Measurements from ENCODE around the gene UBTD2. TPM values are rescaled to one million over a fixed set of nuclear protein-coding genes. Genes with fewer than 3 reads are reported as not detected.
"Not testable (repeated sequence)": the region's sequence is repeated elsewhere in the genome, so short reads cannot be mapped to it uniquely, and the experiment has no call there.

The UBTD2 gene
- total RNA-seq, 2 experiments from 2014 or later: 7.3 to 8.7 TPM

GRCh38 chr5:172223901-172224873, 59.4 kb downstream of the UBTD2 start:
- peaks cover 43% of the 10 kb centered on the region for H3K36me3 Mint-ChIP-seq
- CTCF ChIA-PET: interaction anchor here (0.7 to 1.6 kb wide), 3 partner anchors 188 to 1709 kb away, joined by 3 read pairs; no protein-coding TSS in a partner anchor
- peak overlapping the region; percentile 74 for H3K27ac Mint-ChIP-seq
- H3K9me3 Mint-ChIP-seq (ENCODE audit: low read depth): peaks cover 3% of the 10 kb centered on the region
- peak; percentile 91 for ATAC-seq
- DNase-seq: peak; percentile 52
- H3K4me1 Mint-ChIP-seq: peaks cover 25% of the 10 kb centered on the region
- H3K27me3 Mint-ChIP-seq: no peaks in the 10 kb centered on the region
- peak overlapping the region; percentile 13 for H3K4me3 Mint-ChIP-seq

GRCh38 chr5:172219296-172219695, 64.3 kb downstream of the UBTD2 start:
- Mint-ChIP-seq H3K36me3 (peaks cover 51% of the 10 kb centered on the region), H3K9me3 (ENCODE audit: low read depth) (peaks cover 8% of the 10 kb centered on the region), H3K4me3 (no peak overlapping the region), H3K4me1 (peaks cover 12% of the 10 kb centered on the region), H3K27me3 (no peaks in the 10 kb centered on the region), H3K27ac (no peak overlapping the region)
- ATAC-seq (no peak), DNase-seq (no peak)
- CTCF ChIA-PET: no interaction called here

GRCh38 chr5:172216345-172216744, 67.2 kb downstream of the UBTD2 start:
- DNase-seq (no peak), ATAC-seq (no peak)
- Mint-ChIP-seq H3K9me3 (ENCODE audit: low read depth) (peaks cover 8% of the 10 kb centered on the region), H3K36me3 (peaks cover 44% of the 10 kb centered on the region), H3K27ac (no peak overlapping the region), H3K4me1 (no peaks in the 10 kb centered on the region), H3K4me3 (no peak overlapping the region), H3K27me3 (no peaks in the 10 kb centered on the region)
- CTCF ChIA-PET: no interaction called here

GRCh38 chr5:172213126-172213525, 70.4 kb downstream of the UBTD2 start:
- H3K27me3 Mint-ChIP-seq: no peaks in the 10 kb centered on the region
- ATAC-seq (no peak), DNase-seq (no peak)
- no peak overlapping the region for H3K4me3 Mint-ChIP-seq
- CTCF ChIA-PET: no interaction called here
- H3K36me3 Mint-ChIP-seq: peaks cover 29% of the 10 kb centered on the region
- H3K4me1 Mint-ChIP-seq: no peaks in the 10 kb centered on the region
- H3K9me3 Mint-ChIP-seq (ENCODE audit: low read depth): peaks cover 2% of the 10 kb centered on the region
- no peak overlapping the region for H3K27ac Mint-ChIP-seq

- Mint-ChIP-seq H3K4me1 (peaks cover 10% of the 10 kb centered on the region), H3K27ac (no peak overlapping the region), H3K36me3 (peaks cover 21% of the 10 kb centered on the region), H3K27me3 (no peaks in the 10 kb centered on the region), H3K9me3 (ENCODE audit: low read depth) (no peaks in the 10 kb centered on the region), H3K4me3 (no peak overlapping the region)
- ATAC-seq: no peak
- CTCF ChIA-PET: interaction anchor here (0.9 to 1.2 kb wide), 4 partner anchors 9 to 72 kb away, joined by 3 read pairs; partner anchors contain the start of gene UBTD2
- DNase-seq: no peak
Measured at GRCh38 chr5:172211676-172212075, 71.9 kb downstream of the UBTD2 start.

- Mint-ChIP-seq H3K4me1 (peaks cover 10% of the 10 kb centered on the region), H3K27me3 (no peaks in the 10 kb centered on the region), H3K36me3 (peaks cover 13% of the 10 kb centered on the region), H3K27ac (no peak overlapping the region), H3K4me3 (no peak overlapping the region), H3K9me3 (ENCODE audit: low read depth) (no peaks in the 10 kb centered on the region)
- CTCF ChIA-PET: no interaction called here
- DNase-seq (no peak), ATAC-seq (no peak)
Measured at GRCh38 chr5:172209714-172210113, 73.8 kb downstream of the UBTD2 start.

GRCh38 chr5:172207511-172207910, 76.1 kb downstream of the UBTD2 start:
- no peaks in the 10 kb centered on the region for H3K27me3 Mint-ChIP-seq

GRCh38 chr5:172205984-172206383, 77.6 kb downstream of the UBTD2 start:
- H3K36me3 Mint-ChIP-seq; H3K4me1 Mint-ChIP-seq; H3K4me3 Mint-ChIP-seq; CTCF ChIA-PET; ATAC-seq; DNase-seq; H3K27me3 Mint-ChIP-seq; H3K9me3 Mint-ChIP-seq (ENCODE audit: low read depth); H3K27ac Mint-ChIP-seq: not testable (repeated sequence)

More at GRCh38 chr5:172207511-172207910, 76.1 kb downstream of the UBTD2 start:
- Mint-ChIP-seq H3K27ac (no peak overlapping the region), H3K4me1 (peaks cover 10% of the 10 kb centered on the region), H3K9me3 (ENCODE audit: low read depth) (no peaks in the 10 kb centered on the region), H3K36me3 (peaks cover 13% of the 10 kb centered on the region), H3K4me3 (no peak overlapping the region)
- CTCF ChIA-PET: no interaction called here
- ATAC-seq: no peak
- no peak for DNase-seq

GRCh38 chr5:172200476-172200875, 83.1 kb downstream of the UBTD2 start:
- H3K27ac Mint-ChIP-seq: no peak overlapping the region
- H3K27me3 Mint-ChIP-seq: peaks cover 10% of the 10 kb centered on the region
- no peaks in the 10 kb centered on the region for H3K36me3 Mint-ChIP-seq
- CTCF ChIA-PET: no interaction called here
- H3K9me3 Mint-ChIP-seq (ENCODE audit: low read depth): no peaks in the 10 kb centered on the region
- no peak overlapping the region for H3K4me3 Mint-ChIP-seq
- no peaks in the 10 kb centered on the region for H3K4me1 Mint-ChIP-seq
- no peak for DNase-seq
- ATAC-seq: no peak

GRCh38 chr5:172199446-172199845, 84.1 kb downstream of the UBTD2 start:
- DNase-seq (no peak), ATAC-seq (no peak)
- H3K27me3 Mint-ChIP-seq: peaks cover 10% of the 10 kb centered on the region
- CTCF ChIA-PET: interaction anchor here (0.9 to 1.2 kb wide), 3 partner anchors 11 to 105 kb away, joined by 3 to 4 read pairs (median 4); partner anchors contain the start of gene STK10
- no peaks in the 10 kb centered on the region for H3K36me3 Mint-ChIP-seq
- no peaks in the 10 kb centered on the region for H3K4me1 Mint-ChIP-seq
- no peak overlapping the region for H3K4me3 Mint-ChIP-seq
- H3K27ac Mint-ChIP-seq: no peak overlapping the region
- H3K9me3 Mint-ChIP-seq (ENCODE audit: low read depth): no peaks in the 10 kb centered on the region

- not testable (repeated sequence) for H3K27ac Mint-ChIP-seq; ATAC-seq; H3K9me3 Mint-ChIP-seq (ENCODE audit: low read depth); H3K4me3 Mint-ChIP-seq; H3K36me3 Mint-ChIP-seq; DNase-seq; H3K4me1 Mint-ChIP-seq
- H3K27me3 Mint-ChIP-seq: peaks cover 14% of the 10 kb centered on the region
- CTCF ChIA-PET: interaction anchor here (0.9 to 1.5 kb wide), 3 partner anchors 9 to 93 kb away, joined by 3 to 14 read pairs (median 4); partner anchors contain the start of gene STK10
Measured at GRCh38 chr5:172197775-172198174, 85.8 kb downstream of the UBTD2 start.

- H3K27ac Mint-ChIP-seq: no peak overlapping the region
Measured at GRCh38 chr5:172194985-172195774, 88.4 kb downstream of the UBTD2 start.

GRCh38 chr5:172193872-172194271, 89.7 kb downstream of the UBTD2 start, which contains the start of gene EFCAB9:
Gene EFCAB9, plus strand, starts transcription at chr5:172194172. Its CDS starts 1 bp downstream, at chr5:172194173.
- Mint-ChIP-seq H3K27ac (no peak within 1 kb of the TSS), H3K9me3 (ENCODE audit: low read depth) (no peaks in the 10 kb centered on the region), H3K36me3 (no peaks in the 10 kb centered on the region), H3K4me3 (no peak within 1 kb of the TSS), H3K27me3 (peaks cover 11% of the 10 kb centered on the region), H3K4me1 (peaks cover 6% of the 10 kb centered on the region)
- no peak for DNase-seq
- CTCF ChIA-PET: interaction anchor here (1.4 kb wide), 1 partner anchor 89 kb away, joined by 4 read pairs; no protein-coding TSS in a partner anchor
- ATAC-seq: no peak

More at GRCh38 chr5:172194985-172195774, 88.4 kb downstream of the UBTD2 start:
- CTCF ChIA-PET: interaction anchor here (1.5 kb wide), 2 partner anchors 16 to 136 kb away, joined by 3 read pairs; no protein-coding TSS in a partner anchor
- Mint-ChIP-seq H3K4me1 (no peaks in the 10 kb centered on the region), H3K9me3 (ENCODE audit: low read depth) (no peaks in the 10 kb centered on the region), H3K4me3 (no peak overlapping the region), H3K27me3 (peaks cover 11% of the 10 kb centered on the region), H3K36me3 (no peaks in the 10 kb centered on the region)
- ATAC-seq (no peak), DNase-seq (no peak)

Measured in activated CD8-positive, alpha-beta memory T cell treated with anti-CD3 and anti-CD28 coated beads, Interleukin-2, amount 10 ng/mL, durations not matched to agents 7 days and 5 days (primary cell).